ENCODE measurements around the gene WDFY4. TPM values are rescaled to one million over a fixed set of nuclear protein-coding genes. Genes with fewer than 3 reads are reported as not detected.

Gene WDFY4
- total RNA-seq, 1 experiment from 2014 or later = not detected

GRCh38 chr10:48820699-48821098, 136.0 kb downstream of the WDFY4 start:
- POLR2A ChIA-PET (ENCODE audit: unreplicated experiment) = no interaction called here
- TF ChIP-seq EZH2 (IDR thresholded peaks at IDR 0.05; ENCODE audit: low read depth) = no peak
- TF ChIP-seq CTCF (conservative IDR thresholded peaks at IDR 0.05) = no peak
- H3K27ac ChIP-seq = no peak overlapping the region
- H3F3A ChIP-seq (ENCODE audit: insufficient read depth, low read depth) = no peaks in the 10 kb centered on the region
- H3K4me2 ChIP-seq = no peak overlapping the region
- intact Hi-C loops (cut with micrococcal nuclease; ENCODE audit: unreplicated experiment) = no loop called here
- no peaks in the 10 kb centered on the region for H3K9me2 ChIP-seq (ENCODE audit: insufficient read depth)
- H3K79me2 ChIP-seq (ENCODE audit: low read depth) = no peaks in the 10 kb centered on the region
- H3K4me3 ChIP-seq = no peak overlapping the region
- DNase-seq = no peak
- peaks cover 83% of the 10 kb centered on the region for H3K27me3 ChIP-seq (ENCODE audit: insufficient read depth, low read depth)
- no peaks in the 10 kb centered on the region for H3K36me3 ChIP-seq (ENCODE audit: low read depth)
- H2AFZ ChIP-seq = no peak overlapping the region
- CTCF ChIA-PET = no interaction called here
- H3K9me3 ChIP-seq (ENCODE audit: insufficient read depth, low read depth) = no peaks in the 10 kb centered on the region
- BruUV-seq (replicated peaks) = no TSS peak
- no peaks in the 10 kb centered on the region for H4K20me1 ChIP-seq (ENCODE audit: insufficient read depth)
- H3K4me1 ChIP-seq (replicated peaks; ENCODE audit: insufficient read depth) = no peaks in the 10 kb centered on the region

GRCh38 chr10:48821111-48821510, 136.4 kb downstream of the WDFY4 start:
- H3K9me2 ChIP-seq (ENCODE audit: insufficient read depth) = 0 out of 2 replicates have a peak, but pooled peaks cover 4% of the 10 kb centered on the region
- no peaks in the 10 kb centered on the region for H4K20me1 ChIP-seq (ENCODE audit: insufficient read depth)
- H3K4me3 ChIP-seq = no peak overlapping the region
- intact Hi-C loops (cut with micrococcal nuclease; ENCODE audit: unreplicated experiment) = no loop called here
- H2AFZ ChIP-seq = no peak overlapping the region
- CTCF ChIA-PET = no interaction called here
- no peaks in the 10 kb centered on the region for H3K9me3 ChIP-seq (ENCODE audit: insufficient read depth, low read depth)
- H3K36me3 ChIP-seq (ENCODE audit: low read depth) = no peaks in the 10 kb centered on the region
- no peaks in the 10 kb centered on the region for H3F3A ChIP-seq (ENCODE audit: insufficient read depth, low read depth)
- TF ChIP-seq EZH2 (IDR thresholded peaks at IDR 0.05; ENCODE audit: low read depth) (no peak), CTCF (conservative IDR thresholded peaks at IDR 0.05) (no peak)
- H3K27me3 ChIP-seq (ENCODE audit: insufficient read depth, low read depth) = peaks cover 85% of the 10 kb centered on the region
- POLR2A ChIA-PET (ENCODE audit: unreplicated experiment) = no interaction called here
- DNase-seq = no peak
- no peaks in the 10 kb centered on the region for H3K79me2 ChIP-seq (ENCODE audit: low read depth)
- H3K4me2 ChIP-seq = no peak overlapping the region
- H3K4me1 ChIP-seq (replicated peaks; ENCODE audit: insufficient read depth) = no peaks in the 10 kb centered on the region
- H3K27ac ChIP-seq = no peak overlapping the region
- BruUV-seq (replicated peaks) = no TSS peak

GRCh38 chr10:48821692-48822091, 137.0 kb downstream of the WDFY4 start:
- H3K9me3 ChIP-seq (ENCODE audit: insufficient read depth, low read depth) = no peaks in the 10 kb centered on the region
- H4K20me1 ChIP-seq (ENCODE audit: insufficient read depth) = no peaks in the 10 kb centered on the region
- 0 out of 2 replicates have a peak, but pooled peaks cover 5% of the 10 kb centered on the region for H3K9me2 ChIP-seq (ENCODE audit: insufficient read depth)
- no peak overlapping the region for H3K4me2 ChIP-seq
- ChIA-PET CTCF (no interaction called here), POLR2A (ENCODE audit: unreplicated experiment) (no interaction called here)
- no peak for DNase-seq
- peaks cover 84% of the 10 kb centered on the region for H3K27me3 ChIP-seq (ENCODE audit: insufficient read depth, low read depth)
- no peaks in the 10 kb centered on the region for H3K4me1 ChIP-seq (replicated peaks; ENCODE audit: insufficient read depth)
- intact Hi-C loops (cut with micrococcal nuclease; ENCODE audit: unreplicated experiment) = no loop called here
- no peak overlapping the region for H3K4me3 ChIP-seq
- no peaks in the 10 kb centered on the region for H3K36me3 ChIP-seq (ENCODE audit: low read depth)
- H2AFZ ChIP-seq = no peak overlapping the region
- no peak overlapping the region for H3K27ac ChIP-seq
- BruUV-seq (replicated peaks) = no TSS peak
- TF ChIP-seq EZH2 (IDR thresholded peaks at IDR 0.05; ENCODE audit: low read depth) (no peak), CTCF (conservative IDR thresholded peaks at IDR 0.05) (no peak)
- H3K79me2 ChIP-seq (ENCODE audit: low read depth) = no peaks in the 10 kb centered on the region
- no peaks in the 10 kb centered on the region for H3F3A ChIP-seq (ENCODE audit: insufficient read depth, low read depth)

Data from PC-9 (cell line).